ENCODE data around the gene GLYATL1.

GLYATL1 gene

DNA sequence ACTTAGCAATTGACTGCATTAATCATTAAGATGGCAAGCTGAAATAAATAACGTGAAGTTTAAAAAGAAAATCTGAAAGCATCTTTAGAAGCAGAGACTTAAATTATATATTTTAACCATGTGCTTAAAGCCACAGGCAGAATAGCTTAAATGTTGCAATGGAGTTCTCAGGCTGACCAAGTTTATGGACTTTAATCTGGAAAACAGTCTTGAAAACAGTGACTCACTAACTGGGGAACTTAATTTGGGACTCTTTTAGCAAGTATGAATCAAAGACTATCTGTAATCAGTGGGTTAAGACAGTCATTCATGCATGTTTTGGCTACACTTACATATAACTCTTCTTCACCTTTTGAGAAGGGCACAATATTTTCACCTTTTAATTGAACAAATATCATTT lies 12.6 kb upstream of the GLYATL1 start:
- no peak for DNase-seq (ENCODE audit: low read depth in 2 of 3, low spot score in 2 of 3)

DNA sequence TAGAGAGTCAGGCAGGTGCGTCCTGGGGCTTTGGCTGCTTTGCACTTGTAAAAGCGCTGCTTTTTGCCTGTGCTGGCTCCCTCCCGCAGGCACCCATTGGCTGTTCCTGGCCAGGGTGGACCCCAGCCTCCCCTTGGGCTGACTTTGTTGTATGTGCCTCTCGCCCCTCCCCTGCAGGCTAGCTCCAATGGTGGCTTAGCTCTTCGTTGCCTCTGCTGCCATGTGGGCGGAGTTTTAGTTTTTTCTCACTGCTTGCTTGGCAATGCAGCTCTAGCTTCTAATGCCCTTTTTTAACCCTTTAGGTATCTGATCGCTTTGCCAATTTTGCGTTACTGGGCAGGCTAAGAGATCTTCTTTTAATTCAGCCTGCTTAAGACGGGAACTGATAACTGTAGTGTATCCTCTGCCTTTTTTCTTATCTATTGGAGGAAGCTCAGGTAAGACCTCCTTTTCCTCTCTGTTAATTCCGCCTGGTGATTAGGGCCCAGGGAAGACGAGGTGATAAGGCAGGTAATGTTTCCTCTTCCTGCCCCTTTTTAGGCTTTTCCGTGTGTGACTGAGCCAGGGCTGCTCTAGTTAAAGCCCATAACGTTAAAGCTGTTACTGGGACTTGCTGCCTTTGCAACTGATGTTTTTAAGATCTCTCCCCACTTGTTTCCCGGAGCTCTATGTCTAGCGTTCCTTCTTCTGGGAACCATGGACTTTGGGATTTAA lies 11.7 kb upstream of the GLYATL1 start:
- no peak for DNase-seq (ENCODE audit: low read depth in 2 of 3, low spot score in 2 of 3)

DNA sequence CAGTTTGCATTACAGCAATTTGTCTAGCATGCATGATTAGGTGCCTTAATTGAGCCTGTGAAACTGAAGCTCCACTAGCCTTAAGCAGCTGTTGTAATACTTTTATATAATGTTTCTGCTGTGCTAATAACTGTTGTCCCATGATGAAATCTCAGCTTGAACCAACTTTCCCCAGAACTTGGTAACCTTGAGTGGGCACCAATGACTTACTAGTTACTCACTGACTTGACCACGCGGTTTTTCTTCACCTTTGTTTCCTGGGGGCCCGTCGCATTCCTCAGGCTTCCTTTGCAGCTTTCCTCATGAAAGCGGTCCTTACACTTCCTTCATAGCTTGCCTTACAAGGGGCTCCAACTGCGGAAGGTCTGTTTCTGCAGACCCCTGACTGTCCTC lies 11.2 kb upstream of the GLYATL1 start:
- DNase-seq (ENCODE audit: low read depth in 2 of 3, low spot score in 2 of 3): no peak

DNA sequence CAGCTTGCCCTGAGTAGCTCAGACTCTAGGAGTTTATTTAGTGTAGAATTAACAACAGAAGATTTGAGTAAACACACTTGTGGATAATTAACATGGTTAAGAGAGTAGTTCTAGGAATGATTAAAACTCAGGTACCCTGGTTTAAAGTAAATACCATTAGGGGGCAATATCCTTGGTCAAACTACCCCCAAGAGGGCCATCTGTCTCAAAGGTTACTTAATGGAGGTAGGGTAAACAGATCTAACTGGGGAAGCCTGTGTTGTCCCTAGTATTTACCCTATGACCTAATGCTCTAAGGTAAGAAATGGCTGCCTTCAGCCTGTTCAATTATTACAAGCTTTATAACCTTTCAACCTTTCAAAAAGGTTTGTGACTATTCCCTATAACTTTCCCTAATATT lies 10.6 kb upstream of the GLYATL1 start:
- DNase-seq (ENCODE audit: low read depth in 2 of 3, low spot score in 2 of 3): no peak

DNA sequence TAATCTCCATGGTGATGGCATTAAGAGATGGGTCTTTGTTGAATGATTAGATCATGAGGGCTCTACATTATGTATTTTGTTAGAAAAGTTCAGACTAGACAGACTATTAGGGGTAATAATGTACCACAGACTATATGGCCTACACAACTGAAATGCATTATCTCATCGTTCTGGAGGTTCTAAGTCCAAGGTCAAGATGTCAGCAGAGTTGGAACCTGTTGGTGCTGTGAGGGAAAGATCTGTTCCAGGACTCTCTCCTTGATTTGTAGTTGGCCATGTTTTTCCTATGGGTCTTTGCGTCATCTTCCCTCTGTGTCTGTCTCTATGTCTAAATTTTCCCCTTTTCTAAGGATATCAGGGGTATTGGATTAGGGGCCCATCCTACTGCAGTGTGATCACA lies 8.4 kb upstream of the GLYATL1 start:
- no peak for DNase-seq (ENCODE audit: low read depth in 2 of 3, low spot score in 2 of 3)

DNA sequence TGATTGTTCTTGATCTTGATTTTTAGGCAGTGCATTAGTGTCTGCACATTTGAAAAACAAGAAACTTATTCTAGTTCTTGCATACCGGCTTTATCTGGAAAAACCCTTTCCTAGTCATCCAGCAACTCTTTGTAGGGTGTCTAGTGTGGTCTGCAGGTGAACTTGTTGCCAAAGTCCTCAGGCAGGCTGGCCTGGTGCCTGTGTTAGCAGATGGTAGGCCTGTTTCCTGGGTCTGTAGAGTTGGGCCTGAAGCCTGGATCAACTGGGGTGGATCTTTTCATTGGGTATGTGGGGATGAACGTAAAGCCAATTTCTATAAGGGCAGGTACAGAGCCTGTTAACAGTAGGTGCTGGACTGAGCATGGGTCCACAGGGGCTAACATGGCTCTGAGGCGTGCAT lies 5.6 kb upstream of the GLYATL1 start:
- no peak for DNase-seq (ENCODE audit: low read depth in 2 of 3, low spot score in 2 of 3)

DNA sequence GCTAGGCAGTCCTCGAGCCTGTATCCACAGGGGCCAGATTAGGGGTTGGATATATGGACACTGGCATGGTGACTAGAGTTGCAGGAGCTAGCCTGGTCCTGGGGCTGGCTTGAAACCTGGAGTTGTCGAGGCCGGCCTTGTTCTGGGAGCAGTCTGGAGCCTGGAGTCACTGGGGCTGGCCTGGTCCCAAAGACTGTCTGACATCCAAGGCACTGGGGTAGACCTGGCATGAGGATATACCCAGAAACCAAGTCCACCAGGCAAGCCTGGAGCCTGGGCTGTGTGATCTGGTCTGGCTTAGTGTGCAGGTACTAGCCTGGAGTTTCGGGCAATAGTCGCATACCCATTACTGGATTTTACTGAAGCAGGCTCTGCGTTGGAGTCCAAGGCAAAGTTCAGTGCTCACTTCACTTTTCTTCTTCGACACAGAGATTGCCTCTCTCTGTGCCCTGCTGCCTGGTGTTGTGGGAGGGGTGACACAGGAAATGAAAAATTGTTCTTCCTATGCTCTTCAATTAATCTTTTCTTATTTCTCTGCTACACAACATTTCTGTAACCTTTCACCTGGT lies 4.3 kb upstream of the GLYATL1 start:
- no peak for DNase-seq (ENCODE audit: low read depth in 2 of 3, low spot score in 2 of 3)

DNA sequence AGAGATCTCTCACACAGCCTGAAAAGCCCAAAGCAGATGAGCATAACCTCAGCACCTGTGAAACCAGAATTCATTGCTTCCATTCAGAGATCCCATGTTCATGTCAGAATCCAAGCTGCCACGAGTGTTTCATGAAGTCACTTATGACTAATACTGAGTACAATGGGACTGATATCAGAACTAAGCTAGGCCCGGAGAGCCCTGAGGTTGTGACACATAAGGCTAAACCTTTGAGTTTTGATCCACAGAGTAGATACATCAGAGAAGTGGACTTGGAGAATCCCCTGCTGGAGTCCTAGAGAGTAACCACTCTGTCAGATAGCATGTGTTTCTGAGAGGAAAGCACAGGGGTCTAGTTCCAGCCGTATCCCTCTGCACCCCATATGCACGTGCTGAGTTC lies 890 bp upstream of the GLYATL1 start:
- no peak for DNase-seq (ENCODE audit: low read depth in 2 of 3, low spot score in 2 of 3)

DNA sequence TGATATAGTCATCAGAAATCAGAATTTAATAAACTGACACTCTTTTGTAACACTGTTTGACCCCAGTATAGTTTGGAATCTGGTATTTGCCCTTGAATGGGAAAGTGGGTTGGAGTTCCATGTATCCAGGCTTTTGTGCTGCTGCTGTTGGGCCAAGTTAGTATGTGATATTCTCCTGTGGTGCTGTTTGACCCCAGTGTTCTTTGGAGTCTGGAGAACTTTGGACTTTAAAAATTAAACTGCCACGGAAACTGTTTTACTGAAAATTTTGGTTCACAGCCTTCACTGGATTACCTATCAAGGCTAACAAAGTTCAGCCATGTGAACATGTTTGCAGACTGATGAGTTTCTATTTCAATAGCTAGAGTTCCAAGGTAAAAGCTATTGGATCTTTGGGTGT lies 740 bp downstream of the GLYATL1 start:
- DNase-seq (ENCODE audit: low read depth in 2 of 3, low spot score in 2 of 3): no peak

DNA sequence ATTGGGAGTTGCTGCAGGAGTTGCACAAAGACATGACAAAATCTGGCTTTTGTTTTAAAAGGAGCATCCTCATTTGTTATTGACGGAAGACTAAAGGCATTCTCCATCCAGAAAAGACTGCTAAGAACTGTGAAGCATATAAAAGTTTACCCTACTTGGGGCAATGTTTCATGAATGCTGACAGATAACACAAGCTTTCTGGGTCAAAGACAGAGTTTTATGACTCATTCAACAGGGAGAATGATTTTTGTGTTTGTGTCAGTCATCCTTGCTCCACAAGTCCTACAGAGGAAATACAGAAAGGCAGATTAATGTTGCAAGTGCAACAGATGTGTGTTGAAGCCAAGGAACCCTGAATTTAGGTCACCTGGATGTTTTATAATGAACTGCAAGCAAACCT lies 2.5 kb downstream of the GLYATL1 start:
- no peak for DNase-seq (ENCODE audit: low read depth in 2 of 3, low spot score in 2 of 3)

DNA sequence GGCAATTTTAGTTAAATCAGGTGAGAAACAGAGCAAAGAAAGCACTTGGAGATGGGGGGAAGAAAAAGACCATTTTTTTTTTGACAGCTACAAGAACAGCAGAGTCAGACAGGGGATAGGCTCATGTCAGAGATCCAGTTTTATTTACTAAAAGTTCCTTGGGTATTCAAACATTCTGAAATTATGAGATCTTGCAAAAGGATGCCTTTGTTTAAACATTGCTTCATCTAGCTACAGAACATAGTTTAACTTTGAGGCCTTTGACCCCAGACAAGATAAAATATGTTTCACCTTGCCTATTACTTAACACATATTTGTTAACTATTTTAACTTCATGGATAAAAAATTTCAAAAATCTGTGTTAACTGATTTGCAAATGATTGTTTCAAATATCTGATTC lies 6.4 kb downstream of the GLYATL1 start:
- no peak for DNase-seq (ENCODE audit: low read depth in 2 of 3, low spot score in 2 of 3)

DNA sequence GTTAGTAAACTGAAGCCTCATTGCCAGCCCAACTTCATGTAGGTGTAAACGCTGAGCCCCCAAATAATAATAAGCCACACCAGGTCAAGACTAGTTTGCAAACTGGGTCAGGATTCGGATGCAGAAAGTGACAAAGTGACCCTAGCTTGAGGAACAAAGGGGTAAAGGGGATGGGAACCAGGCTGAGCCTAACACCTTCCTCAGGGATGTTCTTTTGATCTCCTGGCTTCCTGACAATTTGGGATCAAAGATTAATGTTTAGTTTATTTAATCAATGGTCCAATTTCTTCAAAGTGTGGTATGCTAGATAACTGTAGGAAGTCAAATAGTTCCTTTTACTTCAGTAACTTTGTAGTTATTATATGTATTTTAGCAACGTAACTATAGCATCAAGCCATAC lies 9.9 kb downstream of the GLYATL1 start:
- no peak for DNase-seq (ENCODE audit: low read depth in 2 of 3, low spot score in 2 of 3)

DNA sequence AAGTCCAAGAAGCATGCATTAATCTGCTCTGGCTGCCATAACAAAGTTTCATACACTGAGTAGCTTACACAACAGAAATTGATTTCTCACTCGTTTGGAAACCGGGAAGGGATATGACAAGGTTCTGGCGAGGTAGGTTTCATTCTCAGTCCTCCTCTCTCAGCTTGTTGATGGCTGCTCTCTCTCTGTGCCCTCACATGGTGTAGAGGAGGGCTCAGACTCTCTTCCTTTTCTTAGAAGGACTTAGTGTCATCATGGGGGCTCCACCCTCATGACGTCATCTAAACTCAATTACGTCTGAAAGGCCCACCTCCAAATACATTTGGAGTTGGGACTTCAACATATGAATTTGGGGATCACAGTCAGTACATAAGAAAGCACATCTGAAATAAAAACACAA lies 18.6 kb downstream of the GLYATL1 start:
- no peak for DNase-seq (ENCODE audit: low read depth in 2 of 3, low spot score in 2 of 3)

DNA sequence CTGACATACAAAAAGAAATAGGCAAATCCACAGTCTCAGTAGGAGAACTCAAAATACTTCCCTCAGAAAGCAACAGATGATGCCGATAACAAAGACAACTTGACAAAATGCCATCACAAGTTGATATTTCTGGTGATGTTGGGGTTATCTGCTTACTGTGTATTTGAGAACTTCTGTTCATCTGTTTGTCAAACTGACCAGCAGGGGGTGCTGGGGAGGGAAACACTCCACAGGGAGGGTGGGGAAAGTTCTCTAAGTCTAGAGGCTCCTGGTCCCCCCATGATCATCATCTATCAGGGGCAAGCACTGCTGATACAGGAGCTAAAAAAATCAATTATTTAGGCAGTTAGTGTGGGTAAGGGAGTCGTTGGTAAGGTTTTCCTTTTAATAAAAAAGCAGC lies 19.2 kb downstream of the GLYATL1 start:
- no peak for DNase-seq (ENCODE audit: low read depth in 2 of 3, low spot score in 2 of 3)

DNA sequence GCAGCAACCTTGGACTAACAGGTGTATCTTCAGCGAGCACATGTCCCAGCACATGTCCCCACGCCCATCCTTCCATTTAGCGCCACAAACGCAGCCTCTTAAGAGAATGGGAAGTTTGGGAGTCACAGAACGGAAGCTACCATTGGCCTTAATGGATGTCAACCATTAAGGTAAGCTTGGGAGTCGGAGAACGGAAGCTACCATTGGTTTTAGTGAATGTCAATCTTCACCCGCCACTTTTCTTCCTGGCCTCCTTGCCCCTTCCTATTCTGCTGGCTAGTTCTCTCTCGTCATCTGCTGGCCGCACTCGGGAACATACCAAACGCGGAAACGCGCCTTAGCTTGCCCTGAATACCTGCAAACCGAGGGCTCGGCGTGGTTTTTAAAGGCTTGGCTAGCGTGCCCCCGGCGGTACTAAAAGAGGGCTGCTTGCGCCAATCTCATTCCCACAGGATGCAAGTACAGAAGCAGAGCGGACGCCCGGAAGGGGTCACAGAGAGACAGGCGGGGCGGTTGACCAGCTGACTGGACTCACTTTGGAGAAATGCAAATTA lies 24.3 kb downstream of the GLYATL1 start:
- DNase-seq (ENCODE audit: low read depth in 2 of 3, low spot score in 2 of 3): no peak

DNA sequence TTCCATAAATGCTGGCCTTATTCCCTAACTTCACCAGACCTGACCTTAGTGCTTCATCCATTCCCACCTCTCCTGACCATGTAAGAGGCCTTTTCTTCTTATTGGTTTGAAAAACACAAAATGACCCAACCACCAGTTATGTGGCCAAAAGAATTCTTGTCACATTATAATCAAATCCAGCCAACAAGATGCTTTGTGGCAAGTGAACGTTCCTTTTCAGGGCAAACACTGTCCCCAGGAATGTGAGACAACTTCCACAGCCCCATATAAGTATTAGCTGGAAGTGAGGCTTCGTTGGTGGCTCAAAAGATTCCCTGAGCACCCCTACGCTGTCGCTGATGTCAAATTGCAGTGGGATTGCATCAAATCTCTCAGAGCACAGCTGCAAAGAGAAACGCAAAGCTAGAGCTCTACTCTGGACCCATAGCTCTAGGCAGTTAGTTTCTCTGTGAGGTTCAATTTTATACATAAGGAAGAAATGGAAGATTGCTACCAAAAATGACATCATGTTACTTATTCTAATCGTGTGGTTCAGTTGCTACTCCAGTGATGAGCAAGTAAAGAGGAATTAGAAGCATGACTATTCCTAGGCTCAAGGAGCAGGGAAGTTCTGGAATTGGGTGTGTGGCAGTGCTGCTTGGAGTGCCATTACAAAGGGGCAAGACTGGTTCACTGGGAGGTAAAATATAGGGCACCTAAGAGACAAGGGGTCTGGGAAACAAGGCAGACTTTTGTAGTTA lies 26.1 kb downstream of the GLYATL1 start:
- DNase-seq (ENCODE audit: low read depth in 2 of 3, low spot score in 2 of 3): no peak

DNA sequence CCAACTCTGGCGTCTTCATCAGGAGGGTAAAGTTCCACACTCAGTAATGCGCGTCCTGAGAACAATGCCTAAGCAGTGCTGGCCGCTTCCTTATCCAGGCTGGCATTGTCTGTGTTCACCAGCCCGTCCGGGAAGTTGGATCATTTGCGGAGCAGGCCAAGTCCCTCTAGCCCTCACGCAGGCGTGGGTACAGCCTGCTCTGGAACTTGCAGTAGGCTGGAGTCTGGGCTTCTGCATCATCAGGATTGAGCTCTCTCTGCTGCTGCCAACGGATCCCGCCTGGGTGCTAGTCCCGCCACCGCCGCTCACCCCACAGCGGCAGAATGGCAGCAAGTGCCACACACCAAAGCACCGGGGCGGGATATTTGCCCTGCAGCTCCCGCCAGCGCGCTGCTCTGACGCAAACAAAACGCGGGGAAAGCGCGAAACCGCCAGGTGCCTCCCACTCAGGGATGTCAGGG lies 29.0 kb downstream of the GLYATL1 start:
- no peak for DNase-seq (ENCODE audit: low read depth in 2 of 3, low spot score in 2 of 3)

DNA sequence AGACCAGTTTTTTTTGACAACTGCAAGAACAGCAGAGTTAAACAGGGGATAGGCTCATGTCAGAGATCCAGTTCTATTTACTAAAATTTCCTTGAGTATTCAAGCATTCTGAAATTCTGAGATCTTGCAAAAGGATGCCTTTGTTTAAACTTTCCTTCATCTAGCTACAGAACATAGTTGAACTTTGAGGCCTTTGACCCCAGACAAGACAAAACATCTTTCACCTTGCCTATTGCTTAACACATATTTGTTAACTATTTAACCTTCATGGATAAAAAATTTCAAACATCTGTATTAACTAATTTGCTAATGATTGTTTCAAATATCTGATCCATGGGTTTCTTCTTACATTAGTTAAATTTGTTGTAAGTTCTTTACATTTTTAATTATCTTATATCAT lies 38.2 kb downstream of the GLYATL1 start:
- no peak for DNase-seq (ENCODE audit: low read depth in 2 of 3, low spot score in 2 of 3)

DNA sequence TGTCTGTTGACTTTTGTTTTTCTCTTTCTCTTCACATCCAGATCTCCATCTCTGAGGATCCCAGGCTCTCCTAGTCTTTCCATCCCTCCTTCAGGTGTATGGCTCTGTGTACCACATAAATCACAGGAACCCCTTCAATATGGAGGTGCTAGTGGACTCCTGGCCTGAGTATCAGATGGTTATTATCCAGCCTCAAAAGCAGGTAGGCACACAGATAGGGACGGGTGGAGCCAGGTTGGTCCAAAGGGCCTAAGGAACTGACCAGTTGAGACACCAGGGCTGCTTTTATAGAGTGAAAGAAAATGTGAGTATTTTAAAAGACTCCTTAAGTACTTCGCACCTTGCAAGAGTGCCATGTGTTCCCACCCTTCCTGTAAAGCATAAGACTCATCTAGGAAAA lies 39.9 kb downstream of the GLYATL1 start:
- no peak for DNase-seq (ENCODE audit: low read depth in 2 of 3, low spot score in 2 of 3)

DNA sequence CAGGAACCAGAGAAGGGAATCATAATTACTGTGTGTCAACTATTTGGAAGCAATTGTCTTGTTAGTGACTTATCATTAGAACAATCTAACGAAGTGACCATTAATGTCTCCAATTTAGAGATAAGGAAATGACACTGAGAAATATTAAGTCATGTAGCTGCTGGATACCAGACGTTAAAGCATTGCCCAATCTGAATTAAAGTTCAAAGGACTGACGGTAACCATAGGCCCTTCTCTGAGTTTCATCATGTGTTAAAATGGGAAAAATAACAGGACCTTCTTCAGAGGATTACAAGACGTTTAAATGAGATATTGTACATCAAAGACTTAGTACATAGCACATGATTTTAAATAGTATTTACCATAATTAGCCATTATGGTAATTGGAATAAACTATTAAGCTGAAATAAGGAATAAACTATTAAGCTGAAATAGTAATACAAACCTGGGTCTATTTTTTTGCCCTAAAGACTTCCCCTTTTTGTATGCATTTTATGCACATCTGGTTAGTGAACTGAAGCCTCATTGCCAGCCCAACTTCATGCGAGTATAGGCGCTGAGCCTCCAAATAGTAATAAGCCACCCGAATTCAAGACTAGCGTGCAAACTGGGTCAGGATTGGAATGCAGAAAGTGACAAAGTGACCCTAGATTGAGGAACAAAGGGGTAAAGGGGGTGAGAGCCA lies 41.0 kb downstream of the GLYATL1 start:
- DNase-seq (ENCODE audit: low read depth in 2 of 3, low spot score in 2 of 3): no peak

DNA sequence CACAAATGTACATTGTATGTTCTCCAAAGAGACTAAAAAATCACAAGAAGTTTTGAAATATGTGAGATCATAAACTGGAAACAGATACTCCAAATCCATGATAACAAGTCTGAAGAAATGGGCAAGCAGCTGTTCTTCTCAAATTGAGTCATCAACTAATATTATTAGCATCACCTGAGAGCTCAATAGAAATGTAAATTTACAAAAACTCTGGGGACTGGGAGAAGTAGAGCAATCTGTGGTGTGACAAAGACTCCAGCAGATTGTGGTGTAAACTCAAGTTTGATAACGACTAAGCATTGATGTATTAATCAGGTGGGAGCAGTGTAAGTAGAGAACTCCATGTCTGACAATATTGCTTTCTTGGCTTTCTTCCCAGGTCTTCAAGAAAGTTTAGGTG lies 53.2 kb downstream of the GLYATL1 start:
- no peak for DNase-seq (ENCODE audit: low read depth in 2 of 3, low spot score in 2 of 3)

DNA sequence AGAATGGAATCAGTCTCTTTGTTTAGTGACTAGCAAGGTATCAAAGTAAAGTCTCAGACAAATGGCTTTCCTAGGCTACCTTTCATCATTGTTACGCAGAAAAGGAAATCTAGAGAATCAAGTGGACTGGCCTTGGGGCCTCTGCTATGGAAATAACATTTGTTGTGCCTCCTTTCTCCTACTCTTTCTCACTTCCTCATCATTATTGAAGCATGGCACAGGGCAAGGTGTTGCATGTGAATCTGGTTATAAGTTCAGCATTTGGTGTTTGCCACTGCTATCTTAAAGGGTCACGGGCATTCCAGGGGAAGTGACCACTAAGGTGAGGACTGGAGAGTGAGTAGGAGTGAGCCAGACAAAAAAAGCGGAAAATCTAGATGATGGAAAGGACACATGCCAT lies 54.9 kb downstream of the GLYATL1 start:
- no peak for DNase-seq (ENCODE audit: low read depth in 2 of 3, low spot score in 2 of 3)

Measured in activated CD8-positive, alpha-beta memory T cell treated with anti-CD3 and anti-CD28 coated beads for 48 hours (primary cell).